C4-2B (cell line): ENCODE data around the gene CCL3.
A peak's percentile ranks its signal among the peaks of the same experiment; 100 is the strongest.

Experiments used
- H3K27ac ChIP-seq: fragments of 450-650 bp; 2 replicates; pipeline ENCODE4 v1.5.1; 2017
- ZFX ChIP-seq: fragments of 450-650 bp; IDR thresholded peaks from 2 replicates; pipeline ENCODE4 v1.6.1; 2017
- TF ChIP-seq, protein P1 (sequence below): fragments of 450-650 bp; conservative IDR thresholded peaks from 2 replicates; pipeline ENCODE4 v1.5.1; 2017; ENCODE audit warnings: mild to moderate bottlenecking

CCL3 gene

DNA sequence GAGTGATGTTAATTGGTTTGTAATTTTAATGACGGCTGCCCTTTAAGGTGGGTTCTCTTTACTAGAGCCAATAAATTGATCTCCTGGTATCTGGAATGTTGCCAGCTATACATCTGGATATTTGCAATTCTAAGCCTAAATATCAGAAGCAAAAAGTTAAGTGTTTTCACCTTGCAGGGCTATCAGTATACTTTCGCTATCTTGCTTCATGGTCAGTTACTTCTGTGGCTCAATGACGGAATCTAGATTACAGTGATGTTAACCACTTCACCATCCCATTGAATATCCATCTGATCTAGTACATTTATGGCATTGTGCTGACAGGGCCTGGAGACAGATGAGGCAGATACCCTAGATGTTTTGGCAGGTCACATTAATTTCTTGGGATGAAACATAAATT is 42.0 kb upstream of the CCL3 start:
- no peak overlapping the region for H3K27ac ChIP-seq
- TF ChIP-seq, protein P1, sequence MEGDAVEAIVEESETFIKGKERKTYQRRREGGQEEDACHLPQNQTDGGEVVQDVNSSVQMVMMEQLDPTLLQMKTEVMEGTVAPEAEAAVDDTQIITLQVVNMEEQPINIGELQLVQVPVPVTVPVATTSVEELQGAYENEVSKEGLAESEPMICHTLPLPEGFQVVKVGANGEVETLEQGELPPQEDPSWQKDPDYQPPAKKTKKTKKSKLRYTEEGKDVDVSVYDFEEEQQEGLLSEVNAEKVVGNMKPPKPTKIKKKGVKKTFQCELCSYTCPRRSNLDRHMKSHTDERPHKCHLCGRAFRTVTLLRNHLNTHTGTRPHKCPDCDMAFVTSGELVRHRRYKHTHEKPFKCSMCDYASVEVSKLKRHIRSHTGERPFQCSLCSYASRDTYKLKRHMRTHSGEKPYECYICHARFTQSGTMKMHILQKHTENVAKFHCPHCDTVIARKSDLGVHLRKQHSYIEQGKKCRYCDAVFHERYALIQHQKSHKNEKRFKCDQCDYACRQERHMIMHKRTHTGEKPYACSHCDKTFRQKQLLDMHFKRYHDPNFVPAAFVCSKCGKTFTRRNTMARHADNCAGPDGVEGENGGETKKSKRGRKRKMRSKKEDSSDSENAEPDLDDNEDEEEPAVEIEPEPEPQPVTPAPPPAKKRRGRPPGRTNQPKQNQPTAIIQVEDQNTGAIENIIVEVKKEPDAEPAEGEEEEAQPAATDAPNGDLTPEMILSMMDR = no peak
- TF ChIP-seq ZFX = no peak

DNA sequence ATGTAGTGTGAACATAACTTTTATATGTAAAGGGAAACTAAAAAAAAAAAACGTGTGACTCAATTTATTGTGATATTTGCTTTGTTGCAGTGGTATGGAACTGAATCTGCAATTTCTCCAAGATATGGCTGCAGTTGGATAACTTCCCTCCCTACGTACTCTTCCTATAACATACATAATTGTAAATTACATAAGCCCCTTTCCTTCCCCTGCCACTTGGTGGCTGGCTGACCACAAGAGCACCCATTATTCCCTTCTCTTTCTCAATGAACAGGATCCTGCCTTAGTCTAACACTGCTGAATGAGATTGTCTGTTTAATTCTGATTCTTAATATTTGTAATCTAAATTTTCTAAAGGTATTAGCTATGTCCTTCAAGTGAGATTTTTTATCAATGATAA is 41.5 kb upstream of the CCL3 start:
- H3K27ac ChIP-seq = no peak overlapping the region
- no peak for TF ChIP-seq ZFX
- TF ChIP-seq, protein P1 = peak; percentile 20

DNA sequence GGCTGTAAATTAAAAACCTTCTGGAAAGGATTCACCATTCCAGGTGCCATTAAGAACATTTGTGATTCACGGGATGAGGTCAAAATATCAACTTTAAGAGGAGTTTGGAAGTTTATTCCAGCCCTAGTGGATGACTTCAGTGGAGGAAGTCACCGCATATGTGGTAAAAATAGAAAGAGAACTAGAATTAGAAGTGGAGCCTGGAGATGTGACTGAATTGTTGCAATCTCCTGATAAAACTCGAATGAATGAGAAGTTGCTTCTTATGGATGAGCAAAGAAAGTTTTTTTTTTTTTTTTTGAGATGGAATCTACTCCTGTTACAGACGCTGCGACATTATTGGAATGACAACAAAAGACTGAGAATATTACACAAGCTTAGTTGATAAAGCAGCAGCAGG is 40.4 kb upstream of the CCL3 start:
- no peak overlapping the region for H3K27ac ChIP-seq
- TF ChIP-seq ZFX = no peak
- TF ChIP-seq, protein P1 = no peak

DNA sequence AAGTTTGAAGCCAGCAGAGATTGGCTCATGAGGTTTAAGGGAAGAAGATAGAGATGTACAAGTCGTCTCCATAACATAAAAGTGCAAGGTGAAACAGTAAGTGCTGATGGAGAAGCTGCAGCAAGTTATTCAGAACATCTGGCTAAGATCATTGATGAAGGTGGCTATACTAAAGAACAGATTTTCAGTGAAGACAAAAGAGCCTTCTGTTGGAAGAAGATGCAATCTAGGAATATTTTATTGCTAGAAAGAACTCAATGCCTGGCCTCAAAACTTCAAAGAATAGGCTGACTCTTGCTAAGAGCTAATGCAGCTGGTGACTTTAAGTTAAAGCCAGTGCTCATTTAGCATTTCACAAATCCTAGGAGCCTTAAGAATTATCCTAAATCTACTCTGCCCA is 39.7 kb upstream of the CCL3 start:
- no peak for TF ChIP-seq ZFX
- TF ChIP-seq, protein P1 = no peak
- H3K27ac ChIP-seq = no peak overlapping the region

DNA sequence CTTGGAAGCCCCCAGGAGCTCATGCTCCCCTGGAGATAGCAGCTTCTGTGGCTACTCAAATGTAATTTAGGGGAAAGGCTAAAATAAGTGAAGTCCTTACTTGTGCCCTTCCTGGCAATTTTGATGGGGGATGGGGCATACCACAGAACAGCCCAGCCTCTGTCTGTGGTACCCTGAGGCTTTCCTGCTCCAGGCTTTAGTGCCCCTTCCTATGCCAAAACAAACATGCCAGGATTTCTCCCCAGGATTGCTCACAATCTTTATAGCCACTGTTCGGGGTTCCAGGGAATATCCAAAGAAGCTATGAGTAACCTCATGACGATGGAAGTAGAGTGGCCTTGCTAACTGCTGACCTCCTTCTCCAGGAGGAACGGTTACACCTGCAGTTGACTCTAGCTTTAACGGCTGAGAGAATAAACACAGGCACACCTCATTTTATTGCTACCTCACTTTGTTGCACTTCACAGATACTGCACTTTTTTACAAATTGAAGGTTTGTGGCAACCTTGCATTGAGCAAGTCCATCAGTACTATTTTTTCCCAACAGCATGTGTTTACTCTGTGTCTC is 38.6 kb upstream of the CCL3 start:
- TF ChIP-seq, protein P1 = no peak
- TF ChIP-seq ZFX = no peak
- H3K27ac ChIP-seq = no peak overlapping the region

DNA sequence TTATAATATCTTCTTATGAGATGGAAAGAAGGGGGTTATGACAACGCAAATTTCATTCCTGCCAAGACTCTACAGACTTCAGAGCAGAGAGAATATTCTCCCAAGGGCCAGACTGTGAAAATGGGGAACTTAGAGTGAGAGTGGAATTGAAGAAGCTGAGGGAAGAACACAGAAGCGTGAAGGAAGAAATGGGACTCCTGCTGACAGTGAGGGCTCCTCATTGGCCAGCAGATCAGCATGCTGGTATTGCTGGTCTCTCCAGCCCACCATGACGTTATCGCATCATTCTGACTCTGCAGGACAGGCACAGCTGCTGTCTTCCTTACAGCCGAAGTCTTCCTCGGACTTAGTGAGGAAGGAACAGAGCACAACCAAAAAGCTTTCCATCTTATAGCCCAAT is 38.0 kb upstream of the CCL3 start:
- TF ChIP-seq ZFX = no peak
- TF ChIP-seq, protein P1 = no peak
- no peak overlapping the region for H3K27ac ChIP-seq

DNA sequence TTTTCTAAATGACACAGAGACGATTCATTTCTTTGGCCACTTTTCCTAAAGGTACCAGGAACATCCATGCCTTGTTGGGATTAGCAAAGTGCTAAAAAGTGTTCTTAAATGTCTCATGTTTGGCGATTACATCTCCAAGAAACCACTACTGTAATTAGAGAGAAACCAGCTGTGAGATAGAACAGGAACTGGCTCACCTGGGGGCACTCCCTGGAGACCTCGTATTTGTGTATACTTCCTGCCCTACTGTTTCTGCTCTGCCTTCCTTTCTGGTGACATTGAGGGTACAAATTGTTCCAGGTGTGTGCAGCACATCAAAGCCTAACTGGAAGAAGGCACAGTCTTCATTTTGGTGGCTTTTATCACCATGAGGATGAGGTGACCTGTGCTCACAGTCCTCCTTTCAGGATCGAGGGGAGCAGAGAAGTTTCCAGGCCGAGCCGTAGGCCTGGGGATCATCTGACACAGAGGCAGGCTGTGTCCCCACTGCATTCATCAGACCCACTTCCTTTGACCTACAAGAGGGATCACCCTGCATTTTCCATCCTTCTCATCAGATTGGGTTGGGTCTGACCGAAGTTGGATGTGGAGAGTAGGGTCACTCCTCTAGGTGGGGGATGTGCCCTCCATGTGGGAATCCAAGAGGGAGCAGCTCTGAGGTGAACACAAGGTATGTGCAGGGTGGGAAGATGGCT is 37.4 kb upstream of the CCL3 start:
- TF ChIP-seq ZFX = no peak
- TF ChIP-seq, protein P1 = no peak
- no peak overlapping the region for H3K27ac ChIP-seq
